A673 (cell line): Measurements from ENCODE around the gene CCNYL1. TPM values are rescaled to one million over a fixed set of nuclear protein-coding genes. Genes with fewer than 3 reads are reported as not detected.

Experiments
- BruUV-seq: library from RNA; stranded (reverse); fragments of 400-500 nt; replicated peaks from 2 replicates; lab custom pipeline; 2021; lab: Mats Ljungman, UMichigan
- CTCF ChIA-PET: fragments of 300-600 bp; sonication (Branson Sonifier 250); formaldehyde crosslinking; loops from one replicate; lab custom pipeline; 2022; ENCODE audit warnings: antibody characterized with exemption; lab: Charles Lee
- POLR2A ChIA-PET: fragments of 300-600 bp; sonication (Branson Sonifier 250); formaldehyde crosslinking; loops from one replicate; lab custom pipeline; 2022; ENCODE audit warnings: antibody characterized with exemption; ENCODE audit not compliant: low non-redundant PET; lab: Charles Lee
- DNase-seq: peaks from one replicate; pipeline ENCODE4 v3.0.0-alpha.2; 2015; ENCODE audit warnings: low spot score
- H3K27ac ChIP-seq: fragments of 200-600 bp; sonication (generic); 2 replicates; pipeline ENCODE4 v1.5.1; 2016; ENCODE audit warnings: mixed run types, low read depth, mild to moderate bottlenecking, mixed read lengths, antibody characterized with exemption, low read length; ENCODE audit not compliant: poor library complexity, severe bottlenecking
- H3K27me3 ChIP-seq: fragments of 200-600 bp; sonication (generic); replicated peaks from 2 replicates; pipeline ENCODE4 v1.6.1; 2017; ENCODE audit warnings: mixed run types, low read depth, mild to moderate bottlenecking, mixed read lengths, antibody characterized with exemption, low read length; ENCODE audit not compliant: insufficient read depth, poor library complexity
- H3K36me3 ChIP-seq: fragments of 200-600 bp; sonication (generic); 2 replicates; pipeline ENCODE4 v1.6.1; 2016; ENCODE audit warnings: mixed run types, mild to moderate bottlenecking, mixed read lengths, antibody characterized with exemption, low read length; ENCODE audit not compliant: insufficient read depth, poor library complexity, severe bottlenecking
- H3K4me1 ChIP-seq: fragments of 200-600 bp; sonication (generic); 2 replicates; pipeline ENCODE4 v1.6.1; 2017; ENCODE audit warnings: mixed run types, mild to moderate bottlenecking, mixed read lengths, antibody characterized with exemption, low read length; ENCODE audit not compliant: insufficient read depth, poor library complexity, severe bottlenecking
- H3K4me3 ChIP-seq: fragments of 200-600 bp; sonication (generic); 2 replicates; pipeline ENCODE4 v1.5.1; 2016; ENCODE audit warnings: low read depth, mixed run types, mild to moderate bottlenecking, mixed read lengths, low read length; ENCODE audit not compliant: poor library complexity, severe bottlenecking
- H3K9me3 ChIP-seq: fragments of 200-600 bp; sonication (generic); 2 replicates; pipeline ENCODE4 v1.6.1; 2016; ENCODE audit warnings: mixed run types, low read depth, mild to moderate bottlenecking, mixed read lengths, antibody characterized with exemption, low read length; ENCODE audit not compliant: poor library complexity, severe bottlenecking
- EZH2 ChIP-seq: fragments of 200-600 bp; sonication (generic); IDR thresholded peaks from 2 replicates; pipeline ENCODE4 v1.6.1; 2017; ENCODE audit warnings: borderline replicate concordance, low read depth, mild to moderate bottlenecking, mixed read lengths, antibody characterized with exemption, low read length; ENCODE audit not compliant: poor library complexity, severe bottlenecking
- intact Hi-C: fragments of 100-400 bp; cut with micrococcal nuclease; formaldehyde crosslinking; loops from one replicate; pipeline ENCODE4 v1.10.0; 2022; ENCODE audit not compliant: unreplicated experiment
- total RNA-seq: library from RNA; stranded (reverse); gene quantifications from 2 replicates; pipeline ENCODE4 v1.2.3, GENCODE V29; 2021
- TF ChIP-seq, protein P1 (sequence below): fragments of 300-800, 200-600 bp; sonication (generic); conservative IDR thresholded peaks from 2 replicates; pipeline ENCODE4 v1.5.1; 2017; ENCODE audit warnings: low read depth, mild to moderate bottlenecking, antibody characterized with exemption, low read length, moderate library complexity, mixed read lengths

CCNYL1 gene
- total RNA-seq, 1 experiment from 2014 or later = 12.8 TPM

DNA sequence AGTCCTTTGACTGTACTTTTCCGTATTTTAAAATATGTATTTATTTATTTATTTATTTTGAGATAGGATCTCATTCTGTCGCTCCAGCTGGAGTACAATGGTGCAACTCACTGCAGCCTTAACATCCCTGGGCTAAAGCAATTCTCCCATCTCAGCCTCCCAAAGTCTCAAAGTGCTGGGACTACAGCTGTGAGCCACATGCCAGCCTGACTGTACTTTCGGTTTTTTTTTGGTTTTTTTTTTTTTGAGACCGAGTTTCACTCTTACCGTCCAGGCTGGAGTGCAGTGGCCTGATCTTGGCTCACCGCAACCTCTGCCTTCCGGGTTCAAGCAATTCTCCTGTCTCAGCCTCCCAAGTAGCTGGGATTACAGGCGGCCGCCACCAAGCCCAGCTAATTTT is 28.9 kb upstream of the CCNYL1 start:
- H3K4me1 ChIP-seq = no peaks in the 10 kb centered on the region
- intact Hi-C loops = no loop called here
- no TSS peak for BruUV-seq
- H3K27ac ChIP-seq = no peak overlapping the region
- H3K27me3 ChIP-seq = no peaks in the 10 kb centered on the region
- no peak overlapping the region for H3K4me3 ChIP-seq
- no peaks in the 10 kb centered on the region for H3K9me3 ChIP-seq
- DNase-seq = no peak
- no peak for TF ChIP-seq EZH2
- TF ChIP-seq, protein P1, sequence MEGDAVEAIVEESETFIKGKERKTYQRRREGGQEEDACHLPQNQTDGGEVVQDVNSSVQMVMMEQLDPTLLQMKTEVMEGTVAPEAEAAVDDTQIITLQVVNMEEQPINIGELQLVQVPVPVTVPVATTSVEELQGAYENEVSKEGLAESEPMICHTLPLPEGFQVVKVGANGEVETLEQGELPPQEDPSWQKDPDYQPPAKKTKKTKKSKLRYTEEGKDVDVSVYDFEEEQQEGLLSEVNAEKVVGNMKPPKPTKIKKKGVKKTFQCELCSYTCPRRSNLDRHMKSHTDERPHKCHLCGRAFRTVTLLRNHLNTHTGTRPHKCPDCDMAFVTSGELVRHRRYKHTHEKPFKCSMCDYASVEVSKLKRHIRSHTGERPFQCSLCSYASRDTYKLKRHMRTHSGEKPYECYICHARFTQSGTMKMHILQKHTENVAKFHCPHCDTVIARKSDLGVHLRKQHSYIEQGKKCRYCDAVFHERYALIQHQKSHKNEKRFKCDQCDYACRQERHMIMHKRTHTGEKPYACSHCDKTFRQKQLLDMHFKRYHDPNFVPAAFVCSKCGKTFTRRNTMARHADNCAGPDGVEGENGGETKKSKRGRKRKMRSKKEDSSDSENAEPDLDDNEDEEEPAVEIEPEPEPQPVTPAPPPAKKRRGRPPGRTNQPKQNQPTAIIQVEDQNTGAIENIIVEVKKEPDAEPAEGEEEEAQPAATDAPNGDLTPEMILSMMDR = no peak
- ChIA-PET POLR2A (no interaction called here), CTCF (no interaction called here)
- no peaks in the 10 kb centered on the region for H3K36me3 ChIP-seq

DNA sequence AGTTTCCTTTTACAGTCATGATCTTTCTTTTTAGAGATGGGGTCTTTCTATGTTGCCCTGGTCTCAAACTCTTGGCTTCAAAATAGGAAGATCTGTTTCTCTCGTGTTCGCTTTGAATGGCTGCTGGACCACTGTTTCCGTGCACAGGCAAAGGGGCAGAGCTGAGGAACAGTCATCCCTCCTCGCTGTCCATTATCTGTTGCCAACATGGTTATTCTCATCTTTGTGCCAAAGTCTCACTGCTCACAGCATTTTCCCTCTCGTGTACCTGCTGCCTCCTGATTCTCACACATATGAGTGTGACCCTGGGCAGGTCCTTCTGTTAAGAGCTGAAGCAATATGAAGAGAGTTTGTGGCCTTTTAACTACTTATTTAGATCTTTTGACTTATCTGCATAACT is 28.0 kb upstream of the CCNYL1 start:
- no TSS peak for BruUV-seq
- no peaks in the 10 kb centered on the region for H3K9me3 ChIP-seq
- no peaks in the 10 kb centered on the region for H3K36me3 ChIP-seq
- no peaks in the 10 kb centered on the region for H3K4me1 ChIP-seq
- CTCF ChIA-PET = no interaction called here
- no peak for DNase-seq
- POLR2A ChIA-PET = no interaction called here
- intact Hi-C loops = no loop called here
- H3K4me3 ChIP-seq = no peak overlapping the region
- H3K27me3 ChIP-seq = no peaks in the 10 kb centered on the region
- no peak overlapping the region for H3K27ac ChIP-seq
- no peak for TF ChIP-seq EZH2
- TF ChIP-seq, protein P1 = no peak

DNA sequence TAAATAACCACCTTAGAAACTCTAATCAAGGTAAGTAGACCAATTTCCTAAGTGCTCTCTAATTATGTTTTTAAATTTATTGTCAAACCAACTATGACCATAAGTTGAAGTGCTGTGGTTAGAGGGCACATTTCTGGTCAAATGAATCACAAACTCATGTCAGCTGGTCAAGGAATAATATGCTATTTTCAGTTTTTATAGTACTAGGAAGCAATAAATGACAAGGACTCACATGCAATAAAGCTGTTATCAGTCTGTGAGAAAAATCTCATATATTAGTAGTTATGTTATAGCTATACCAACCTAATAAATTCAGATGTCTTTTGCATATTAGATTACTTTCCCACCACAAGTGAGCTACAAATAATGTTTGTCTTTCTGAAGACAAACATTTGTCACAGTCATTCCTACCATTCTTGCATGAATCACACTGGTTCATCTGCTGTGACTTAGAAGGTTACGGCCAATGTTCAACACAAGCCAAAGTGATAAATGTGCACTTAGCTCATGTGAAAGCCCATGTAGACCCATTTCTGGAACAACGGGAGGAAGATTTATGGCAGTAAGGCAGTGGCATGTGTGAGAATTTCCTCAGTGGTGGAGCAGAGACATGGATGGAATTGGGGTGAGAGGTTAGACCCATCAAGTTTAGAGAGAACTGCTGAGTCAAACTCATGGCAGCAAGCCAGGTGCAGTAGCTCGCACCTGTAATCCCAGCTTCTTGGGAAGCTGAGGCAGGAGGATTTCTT is 27.4 kb upstream of the CCNYL1 start:
- BruUV-seq = no TSS peak
- TF ChIP-seq, protein P1 = no peak
- TF ChIP-seq EZH2 = no peak
- H3K9me3 ChIP-seq = no peaks in the 10 kb centered on the region
- POLR2A ChIA-PET = no interaction called here
- DNase-seq = no peak
- no peak overlapping the region for H3K4me3 ChIP-seq
- H3K36me3 ChIP-seq = no peaks in the 10 kb centered on the region
- H3K4me1 ChIP-seq = no peaks in the 10 kb centered on the region
- H3K27ac ChIP-seq = no peak overlapping the region
- CTCF ChIA-PET = no interaction called here
- intact Hi-C loops = no loop called here
- H3K27me3 ChIP-seq = no peaks in the 10 kb centered on the region
